Measurements from ENCODE around the gene PFDN6.

DNA sequence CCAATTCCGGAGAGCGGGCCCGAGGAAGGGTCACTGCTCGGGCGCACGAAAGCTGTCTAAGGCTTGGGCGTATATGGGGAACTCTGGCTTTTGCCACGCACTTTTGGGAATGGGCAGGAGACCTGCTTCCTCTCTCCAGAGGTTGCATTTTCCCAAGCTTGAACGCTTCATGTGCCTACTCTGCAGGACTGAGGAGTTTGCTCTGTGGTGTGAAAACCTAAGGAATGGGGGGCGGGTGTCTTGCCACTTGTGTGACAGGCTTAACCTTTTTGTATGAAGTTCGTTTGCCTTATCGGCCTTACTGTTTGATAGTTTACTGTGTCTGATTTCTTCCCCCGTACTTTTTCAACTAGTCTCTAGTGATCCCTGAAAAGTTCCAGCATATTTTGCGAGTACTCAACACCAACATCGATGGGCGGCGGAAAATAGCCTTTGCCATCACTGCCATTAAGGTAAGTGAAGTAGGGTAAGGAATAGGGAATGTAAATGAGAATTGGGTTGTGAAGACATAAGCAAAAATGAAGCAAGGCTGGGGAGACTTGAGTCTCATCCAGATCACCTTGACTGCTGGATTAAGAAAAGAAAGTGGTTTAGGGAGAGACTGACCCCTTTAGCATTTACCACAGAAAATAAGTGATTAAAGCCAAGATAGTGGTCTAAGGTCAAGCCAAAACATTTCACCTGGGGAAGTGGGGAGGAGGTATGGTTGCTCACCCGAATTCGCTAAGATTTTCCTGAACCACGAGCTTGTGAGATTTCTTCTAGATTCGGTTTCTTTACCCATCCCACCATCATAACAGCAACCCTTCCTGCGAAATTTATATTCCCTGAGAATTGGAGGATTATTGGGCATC is 16.9 kb upstream of the PFDN6 start:
- TF ChIP-seq ZNF274 (IDR thresholded peaks at IDR 0.05; ENCODE audit: low read depth, low read length): no peak
- TF ChIP-seq SUZ12 (IDR thresholded peaks at IDR 0.05; ENCODE audit: extremely low read depth, insufficient read depth, insufficient read length): no peak
- TF ChIP-seq YY1 (IDR thresholded peaks at IDR 0.05; ENCODE audit: insufficient read depth, insufficient read length): no peak
